Spleen (tissue), 7 donors: Measurements from ENCODE around the gene SSRP1.

Experiments used
- POLR2A ChIP-seq, 3 donors: fragments of 450-650 bp; IDR thresholded peaks; one replicate each; pipeline ENCODE4 v1.5.1; 2017; ENCODE audit warnings: antibody characterized with exemption in 3 of 3, mild to moderate bottlenecking in 1 of 3
- POLR2AphosphoS5 ChIP-seq, 3 donors: sonication (generic); formaldehyde crosslinking; IDR thresholded peaks; one replicate each; pipeline ENCODE4 v1.5.1; 2017; ENCODE audit warnings: antibody characterized with exemption in 3 of 3
- TF ChIP-seq, protein P1 (sequence below), 11 experiments: fragments of 200-600 bp in 7 of 11; fragments of 450-650 bp in 4 of 11; sonication (generic) in 4 of 11; IDR thresholded peaks in 8 of 11; conservative IDR thresholded peaks in 3 of 11; 1 replicate in 7 of 11; 2 replicates in 4 of 11; pipeline versions ENCODE4 v1.4.0 to v1.8.0; 2016 to 2021; ENCODE audit warnings: antibody characterized with exemption in 11 of 11, inconsistent platforms in 4 of 11, mild to moderate bottlenecking in 1 of 11
- donor health status: DM: no; HTN: no; CAD: no; lungs with moderate emphysema.
- donor health status: DM: no; HTN: no; CAD: no.
- donor health status: DM: no; HTN: no; CAD: no.

DNA sequence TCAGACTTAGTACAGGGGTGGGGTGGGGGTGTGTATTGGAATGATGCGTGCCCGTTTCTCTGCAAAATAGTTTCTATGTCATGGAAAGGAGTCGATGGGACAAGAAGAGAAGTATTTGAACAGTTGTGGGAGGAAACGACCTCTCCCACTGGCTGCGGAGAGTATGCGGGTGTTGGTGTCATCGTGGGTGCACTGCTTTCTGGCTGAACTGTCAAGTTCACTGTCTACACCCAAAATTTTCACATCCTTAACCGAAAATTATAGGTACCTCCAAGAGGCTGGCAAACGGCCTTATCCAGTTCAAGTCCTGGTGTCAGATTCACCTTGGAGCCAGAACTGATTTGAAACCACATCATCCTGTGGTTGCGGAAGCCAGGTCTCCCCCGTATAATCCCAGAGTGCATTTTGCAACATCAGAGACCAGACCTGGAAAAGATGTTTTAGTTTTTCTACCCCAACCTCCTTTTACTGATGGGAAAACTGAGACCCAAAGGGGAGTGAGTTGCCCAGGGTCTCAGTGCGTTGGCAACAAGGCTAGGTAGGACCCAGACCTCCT is 497 bp upstream of the SSRP1 start:
- TF ChIP-seq, protein P1, sequence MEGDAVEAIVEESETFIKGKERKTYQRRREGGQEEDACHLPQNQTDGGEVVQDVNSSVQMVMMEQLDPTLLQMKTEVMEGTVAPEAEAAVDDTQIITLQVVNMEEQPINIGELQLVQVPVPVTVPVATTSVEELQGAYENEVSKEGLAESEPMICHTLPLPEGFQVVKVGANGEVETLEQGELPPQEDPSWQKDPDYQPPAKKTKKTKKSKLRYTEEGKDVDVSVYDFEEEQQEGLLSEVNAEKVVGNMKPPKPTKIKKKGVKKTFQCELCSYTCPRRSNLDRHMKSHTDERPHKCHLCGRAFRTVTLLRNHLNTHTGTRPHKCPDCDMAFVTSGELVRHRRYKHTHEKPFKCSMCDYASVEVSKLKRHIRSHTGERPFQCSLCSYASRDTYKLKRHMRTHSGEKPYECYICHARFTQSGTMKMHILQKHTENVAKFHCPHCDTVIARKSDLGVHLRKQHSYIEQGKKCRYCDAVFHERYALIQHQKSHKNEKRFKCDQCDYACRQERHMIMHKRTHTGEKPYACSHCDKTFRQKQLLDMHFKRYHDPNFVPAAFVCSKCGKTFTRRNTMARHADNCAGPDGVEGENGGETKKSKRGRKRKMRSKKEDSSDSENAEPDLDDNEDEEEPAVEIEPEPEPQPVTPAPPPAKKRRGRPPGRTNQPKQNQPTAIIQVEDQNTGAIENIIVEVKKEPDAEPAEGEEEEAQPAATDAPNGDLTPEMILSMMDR (IDR thresholded peaks at IDR 0.05 in 8 of 11, conservative IDR thresholded peaks at IDR 0.05 in 3 of 11) = no peak
- no peak for TF ChIP-seq POLR2A (IDR thresholded peaks at IDR 0.05)
- TF ChIP-seq POLR2AphosphoS5 (IDR thresholded peaks at IDR 0.05) = no peak
